B cell (primary cell): Measurements from ENCODE around the gene KLHDC7A. TPM values are rescaled to one million over a fixed set of nuclear protein-coding genes. Genes with fewer than 3 reads are reported as not detected.
"Not testable (repeated sequence)": the region's sequence is repeated elsewhere in the genome, so short reads cannot be mapped to it uniquely, and the experiment has no call there.

Experiments used
- ATAC-seq: fragments of 200-7000 bp; cut with Tn5 transposase; one replicate; pipeline ENCODE4 v1.10.0; 2021; ENCODE audit warnings: low read depth, mild to moderate bottlenecking, moderate number of reproducible peaks, moderate library complexity
- CTCF ChIA-PET: fragments of 350-600 bp; sonication (Branson Sonifier 250); formaldehyde crosslinking; loops from one replicate; lab custom pipeline; 2021; ENCODE audit warnings: antibody characterized with exemption, inconsistent platforms; lab: Charles Lee
- POLR2A ChIA-PET: fragments of 350-600 bp; sonication (Branson Sonifier 250); formaldehyde crosslinking; loops from one replicate; lab custom pipeline; 2021; ENCODE audit warnings: antibody characterized with exemption; lab: Charles Lee
- DNase-seq: peaks from one replicate; pipeline ENCODE4 v3.0.0; 2013
- H2AFZ ChIP-seq: 2 replicates; pipeline ENCODE4 v1.6.1; 2012; ENCODE audit warnings: mild to moderate bottlenecking, low read depth, low read length; ENCODE audit not compliant: insufficient read depth, poor library complexity, severe bottlenecking
- H3K27ac ChIP-seq, 2 donors: 1 replicate in 1 of 2; 2 replicates in 1 of 2; pipeline ENCODE4 v1.5.1; 2012 to 2013; ENCODE audit warnings: low read length in 2 of 2, mild to moderate bottlenecking in 2 of 2, moderate library complexity in 1 of 2
- H3K27me3 ChIP-seq, 4 experiments: fragments of 200-600 bp in 1 of 4; sonication (generic) in 1 of 4; replicated peaks in 1 of 4; 1 replicate in 2 of 4; 2 replicates in 2 of 4; pipeline versions ENCODE4 v1.6.1 to v1.7.0; 2013 to 2016; ENCODE audit warnings: low read length in 3 of 4, mild to moderate bottlenecking in 2 of 4, mixed read lengths in 1 of 4, moderate library complexity in 1 of 4; ENCODE audit not compliant: insufficient read depth in 4 of 4, control insufficient read depth in 3 of 4; ENCODE audit errors: control extremely low read depth in 1 of 4
- H3K36me3 ChIP-seq, 2 experiments: replicated peaks in 1 of 2; 1 replicate in 1 of 2; 2 replicates in 1 of 2; pipeline versions ENCODE4 v1.6.1 to v1.7.1; 2013; ENCODE audit warnings: low read length in 1 of 2; ENCODE audit not compliant: insufficient read depth in 2 of 2, control insufficient read depth in 1 of 2; ENCODE audit errors: control extremely low read depth in 1 of 2, extremely low read depth in 1 of 2
- H3K4me1 ChIP-seq, 2 donors: fragments of 200-600 bp in 1 of 2; sonication (generic) in 1 of 2; 1 replicate in 1 of 2; 2 replicates in 1 of 2; pipeline versions ENCODE4 v1.5.1 to v1.6.1; 2013 to 2017; ENCODE audit warnings: low read length in 2 of 2; ENCODE audit not compliant: control insufficient read depth in 2 of 2, insufficient read depth in 2 of 2
- H3K4me2 ChIP-seq: replicated peaks from 2 replicates; pipeline ENCODE3; 2012; ENCODE audit warnings: mild to moderate bottlenecking, low read depth, low read length; ENCODE audit not compliant: poor library complexity, severe bottlenecking
- H3K4me3 ChIP-seq, 5 experiments: fragments of 200-600 bp in 1 of 5; sonication (generic) in 1 of 5; 1 replicate in 3 of 5; 2 replicates in 2 of 5; pipeline versions ENCODE4 v1.5.1 to v1.7.0; 2011 to 2016; ENCODE audit warnings: low read length in 4 of 5, mild to moderate bottlenecking in 4 of 5, low read depth in 2 of 5, control low read depth in 1 of 5, moderate library complexity in 1 of 5; ENCODE audit not compliant: insufficient read depth in 1 of 5; ENCODE audit errors: control extremely low read depth in 1 of 5, extremely low read depth in 1 of 5
- H3K79me2 ChIP-seq: fragments of 200-600 bp; sonication (generic); one replicate; pipeline ENCODE4 v1.6.0; 2016; ENCODE audit warnings: low read length; ENCODE audit not compliant: control insufficient read depth, insufficient read depth
- H3K9ac ChIP-seq: fragments of 200-600 bp; sonication (generic); 2 replicates; pipeline ENCODE4 v1.6.1; 2017; ENCODE audit warnings: mild to moderate bottlenecking, low read length, moderate library complexity
- H3K9me3 ChIP-seq, 3 donors: one replicate each; pipeline versions ENCODE4 v1.6.1 to v1.7.1; 2013; ENCODE audit warnings: low read length in 2 of 3; ENCODE audit not compliant: control insufficient read depth in 2 of 3, insufficient read depth in 1 of 3; ENCODE audit errors: control extremely low read depth in 1 of 3
- H4K20me1 ChIP-seq: 2 replicates; pipeline ENCODE4 v1.6.0; 2012; ENCODE audit warnings: mild to moderate bottlenecking, low read length; ENCODE audit not compliant: insufficient read depth, control insufficient read depth, poor library complexity, severe bottlenecking
- H3K27ac Mint-ChIP-seq: one replicate; pipeline ENCODE4 v1.8.0; 2021; ENCODE audit warnings: mixed read lengths
- H3K27me3 Mint-ChIP-seq: one replicate; pipeline ENCODE4 v1.8.0; 2021; ENCODE audit warnings: mixed read lengths
- H3K4me1 Mint-ChIP-seq: one replicate; pipeline ENCODE4 v1.8.0; 2021; ENCODE audit warnings: mixed read lengths
- H3K4me3 Mint-ChIP-seq: one replicate; pipeline ENCODE4 v1.8.0; 2021; ENCODE audit warnings: mixed read lengths
- H3K9me3 Mint-ChIP-seq: one replicate; pipeline ENCODE4 v1.8.0; 2022; ENCODE audit warnings: mixed read lengths; ENCODE audit not compliant: insufficient read depth
- EZH2 ChIP-seq: IDR thresholded peaks from 2 replicates; pipeline ENCODE4 v1.6.1; 2012; ENCODE audit warnings: borderline replicate concordance, low read depth, mild to moderate bottlenecking, moderate library complexity, low read length; ENCODE audit not compliant: insufficient read depth, poor library complexity, severe bottlenecking
- WGBS: methylation state at CpG from one replicate; pipeline ENCODE4 v1.1.5; 2013; ENCODE audit warnings: missing lambda C conversion rate; ENCODE audit not compliant: insufficient coverage; 5-methylcytosine and 5-hydroxymethylcytosine counted together
- intact Hi-C: fragments of 100-400 bp; cut with micrococcal nuclease; formaldehyde crosslinking; loops from one replicate; pipeline ENCODE4 v1.10.0; 2022
- polyA plus RNA-seq: library from polyadenylated mRNA; depleted of rRNA; stranded (reverse); fragments of >200 nt; gene quantifications from 2 replicates; pipeline ENCODE4 v1.2.3, GENCODE V29; 2012
- total RNA-seq, 2 donors: library from RNA; stranded (reverse); fragments of 120-200 nt in 1 of 2; gene quantifications; 1 replicate in 1 of 2; 2 replicates in 1 of 2; pipeline versions ENCODE4 v1.2.3 to v1.2.4, GENCODE V29; 2013 to 2022
- TF ChIP-seq, protein P1 (sequence below): fragments of 200-600 bp; IDR thresholded peaks from one replicate; pipeline ENCODE4 v1.8.0; 2022; ENCODE audit warnings: antibody characterized with exemption, mild to moderate bottlenecking

The KLHDC7A gene
- total and polyA plus RNA-seq, 2 donors (not counting 1 experiment from before 2014, with no cell fraction given), result not detected

DNA sequence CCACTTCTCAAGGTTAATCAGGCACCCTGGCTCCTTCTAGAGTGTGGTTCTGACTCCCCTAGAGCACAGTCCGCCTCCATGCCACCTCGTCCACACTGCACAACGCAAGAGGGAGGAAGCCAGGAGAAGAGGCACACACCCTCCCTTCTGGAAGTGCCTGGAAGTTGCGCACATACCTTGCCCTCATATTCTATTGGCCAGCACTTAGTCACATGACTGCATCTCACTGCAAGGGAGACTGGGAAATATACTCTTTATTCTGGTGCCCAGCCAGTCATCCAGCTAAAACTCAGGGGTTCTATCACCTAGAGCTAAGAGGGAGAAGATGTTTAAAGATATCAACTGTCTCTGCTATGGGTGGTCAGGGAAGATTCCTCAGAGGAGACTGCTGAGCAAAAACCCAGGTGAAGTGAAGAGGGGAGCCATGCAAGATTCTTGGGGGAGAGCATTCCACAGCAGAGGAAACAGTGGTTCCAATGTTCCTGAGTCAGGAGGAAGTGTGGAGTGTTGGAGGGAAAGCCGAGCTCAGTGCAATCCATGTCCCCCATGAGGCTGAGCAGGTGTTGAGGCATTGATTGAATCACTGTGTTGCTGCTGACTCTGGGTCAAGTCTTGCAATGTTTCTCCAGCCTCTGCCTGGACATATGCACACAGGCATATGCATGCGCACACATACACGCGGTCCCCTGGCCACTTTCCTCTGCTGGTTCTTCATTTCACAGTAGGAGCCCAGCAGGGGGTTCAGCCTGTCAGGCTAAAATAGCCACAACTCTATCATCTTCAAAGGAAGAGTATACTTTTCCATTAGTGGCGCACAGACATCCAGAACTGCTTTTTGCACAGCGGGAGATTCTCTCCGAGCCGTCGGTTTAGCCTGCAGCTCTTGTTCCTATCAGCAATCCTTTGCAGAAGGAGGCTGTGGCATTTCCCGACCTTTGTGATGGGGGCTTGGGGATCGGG lies 22.3 kb upstream of the KLHDC7A start:
- H3K4me2 ChIP-seq, result no peak overlapping the region
- H3K9me3 ChIP-seq, result peaks cover 0 to 4% (median 0%) of the 10 kb centered on the region in 3 donors
- H3K36me3 ChIP-seq, result no peaks in the 10 kb centered on the region
- H3K27me3 ChIP-seq, result no peaks in the 10 kb centered on the region
- no peak overlapping the region for H3K27ac ChIP-seq
- no peak for ATAC-seq
- ChIA-PET POLR2A (no interaction called here), CTCF (no interaction called here)
- H3K79me2 ChIP-seq, result no peaks in the 10 kb centered on the region
- H2AFZ ChIP-seq, result no peak overlapping the region
- no peak overlapping the region for H3K9ac ChIP-seq
- WGBS, result 72% methylated on average over 14 of the region's 15 CpGs
- H4K20me1 ChIP-seq, result no peaks in the 10 kb centered on the region
- Mint-ChIP-seq H3K4me1 (no peaks in the 10 kb centered on the region), H3K27ac (no peak overlapping the region), H3K4me3 (no peak overlapping the region), H3K27me3 (peaks cover 36% of the 10 kb centered on the region), H3K9me3 (no peaks in the 10 kb centered on the region)
- no peak for DNase-seq
- H3K4me3 ChIP-seq, result no peak overlapping the region
- intact Hi-C loops, result no loop called here
- H3K4me1 ChIP-seq, result no peaks in the 10 kb centered on the region
- no peak for TF ChIP-seq EZH2
- TF ChIP-seq, protein P1, sequence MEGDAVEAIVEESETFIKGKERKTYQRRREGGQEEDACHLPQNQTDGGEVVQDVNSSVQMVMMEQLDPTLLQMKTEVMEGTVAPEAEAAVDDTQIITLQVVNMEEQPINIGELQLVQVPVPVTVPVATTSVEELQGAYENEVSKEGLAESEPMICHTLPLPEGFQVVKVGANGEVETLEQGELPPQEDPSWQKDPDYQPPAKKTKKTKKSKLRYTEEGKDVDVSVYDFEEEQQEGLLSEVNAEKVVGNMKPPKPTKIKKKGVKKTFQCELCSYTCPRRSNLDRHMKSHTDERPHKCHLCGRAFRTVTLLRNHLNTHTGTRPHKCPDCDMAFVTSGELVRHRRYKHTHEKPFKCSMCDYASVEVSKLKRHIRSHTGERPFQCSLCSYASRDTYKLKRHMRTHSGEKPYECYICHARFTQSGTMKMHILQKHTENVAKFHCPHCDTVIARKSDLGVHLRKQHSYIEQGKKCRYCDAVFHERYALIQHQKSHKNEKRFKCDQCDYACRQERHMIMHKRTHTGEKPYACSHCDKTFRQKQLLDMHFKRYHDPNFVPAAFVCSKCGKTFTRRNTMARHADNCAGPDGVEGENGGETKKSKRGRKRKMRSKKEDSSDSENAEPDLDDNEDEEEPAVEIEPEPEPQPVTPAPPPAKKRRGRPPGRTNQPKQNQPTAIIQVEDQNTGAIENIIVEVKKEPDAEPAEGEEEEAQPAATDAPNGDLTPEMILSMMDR, result no peak

DNA sequence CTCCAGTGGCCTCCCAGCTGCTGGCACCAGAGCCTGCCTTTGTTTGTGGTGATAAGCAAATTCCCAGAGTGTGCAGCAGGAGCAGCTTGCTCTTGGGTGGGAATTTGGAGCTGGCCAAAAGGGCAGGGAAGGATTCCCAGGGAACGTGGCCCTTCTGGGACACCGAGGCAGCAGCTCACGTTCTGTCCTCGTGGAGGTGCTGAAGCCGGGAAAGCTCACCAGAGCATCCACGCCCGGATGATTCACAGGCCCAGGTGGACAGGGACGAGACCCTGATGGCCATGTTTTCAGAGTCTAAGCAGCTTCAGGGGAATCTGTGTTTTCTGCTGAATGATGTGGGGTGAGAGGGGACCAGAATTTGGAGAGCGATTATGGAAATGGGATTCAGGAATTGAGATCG lies 19.1 kb upstream of the KLHDC7A start:
- H2AFZ ChIP-seq, result no peak overlapping the region
- H3K4me3 Mint-ChIP-seq, result no peak overlapping the region
- H3K9me3 ChIP-seq, result peaks cover 0 to 4% (median 0%) of the 10 kb centered on the region in 3 donors
- H3K27me3 ChIP-seq, result no peaks in the 10 kb centered on the region
- ChIA-PET CTCF (no interaction called here), POLR2A (no interaction called here)
- no peak overlapping the region for H3K9ac ChIP-seq
- no peak overlapping the region for H3K27ac Mint-ChIP-seq
- no peaks in the 10 kb centered on the region for H3K9me3 Mint-ChIP-seq
- ATAC-seq (no peak), DNase-seq (no peak)
- TF ChIP-seq, protein P1, result no peak
- no peak for TF ChIP-seq EZH2
- no peaks in the 10 kb centered on the region for H3K79me2 ChIP-seq
- no peak overlapping the region for H3K4me2 ChIP-seq
- H3K4me1 ChIP-seq, result no peaks in the 10 kb centered on the region
- no peak overlapping the region for H3K4me3 ChIP-seq
- H3K27me3 Mint-ChIP-seq, result peaks cover 38% of the 10 kb centered on the region
- 84% methylated on average over 8 of the region's 10 CpGs for WGBS
- H3K4me1 Mint-ChIP-seq, result no peaks in the 10 kb centered on the region
- no peaks in the 10 kb centered on the region for H4K20me1 ChIP-seq
- H3K36me3 ChIP-seq, result no peaks in the 10 kb centered on the region
- intact Hi-C loops, result no loop called here
- no peak overlapping the region for H3K27ac ChIP-seq

DNA sequence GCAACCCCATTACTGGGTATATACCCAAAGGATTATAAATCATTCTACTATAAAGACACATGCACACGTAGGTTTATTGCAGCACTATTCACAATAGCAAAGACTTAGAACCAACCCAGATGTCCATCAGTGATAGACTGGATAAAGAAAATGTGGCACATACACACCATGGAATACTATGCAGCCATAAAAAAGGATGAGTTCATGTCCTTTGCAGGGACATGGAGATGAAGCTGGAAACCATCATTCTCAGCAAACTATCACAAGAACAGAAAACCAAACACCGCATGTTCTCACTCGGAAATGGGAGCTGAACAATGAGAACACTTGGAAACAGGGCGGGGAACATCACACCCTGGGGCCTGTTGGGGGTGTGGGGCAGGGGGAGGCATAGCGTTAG lies 18.2 kb upstream of the KLHDC7A start:
- POLR2A ChIA-PET, H3K4me1 ChIP-seq, CTCF ChIA-PET, H3K36me3 ChIP-seq, H3K9me3 ChIP-seq, H3K79me2 ChIP-seq, H3K4me1 Mint-ChIP-seq, H3K4me3 ChIP-seq, ATAC-seq, DNase-seq, H3K4me2 ChIP-seq, intact Hi-C loops, H3K9me3 Mint-ChIP-seq, H2AFZ ChIP-seq, H3K27ac Mint-ChIP-seq, H3K9ac ChIP-seq, H3K4me3 Mint-ChIP-seq, H4K20me1 ChIP-seq, H3K27ac ChIP-seq, H3K27me3 ChIP-seq: not testable (repeated sequence)
- no CpG with 5 or more reads among the region's 5 CpGs for WGBS
- peaks cover 34% of the 10 kb centered on the region for H3K27me3 Mint-ChIP-seq
